Measurements from ENCODE around the gene PNKP. TPM values are rescaled to one million over a fixed set of nuclear protein-coding genes. Genes with fewer than 3 reads are reported as not detected.

The PNKP gene
- total RNA-seq: 137 and 144 TPM in 2 replicates
- long read RNA-seq, transcript PNKP-207 (16 exons, 1,665 nt): major isoform, 6 of 14 reads
- long read RNA-seq, partial matches to known transcripts: 4 of 14 reads
- long read RNA-seq, other reads (novel, unspliced or antisense): 3 of 14 reads

DNA sequence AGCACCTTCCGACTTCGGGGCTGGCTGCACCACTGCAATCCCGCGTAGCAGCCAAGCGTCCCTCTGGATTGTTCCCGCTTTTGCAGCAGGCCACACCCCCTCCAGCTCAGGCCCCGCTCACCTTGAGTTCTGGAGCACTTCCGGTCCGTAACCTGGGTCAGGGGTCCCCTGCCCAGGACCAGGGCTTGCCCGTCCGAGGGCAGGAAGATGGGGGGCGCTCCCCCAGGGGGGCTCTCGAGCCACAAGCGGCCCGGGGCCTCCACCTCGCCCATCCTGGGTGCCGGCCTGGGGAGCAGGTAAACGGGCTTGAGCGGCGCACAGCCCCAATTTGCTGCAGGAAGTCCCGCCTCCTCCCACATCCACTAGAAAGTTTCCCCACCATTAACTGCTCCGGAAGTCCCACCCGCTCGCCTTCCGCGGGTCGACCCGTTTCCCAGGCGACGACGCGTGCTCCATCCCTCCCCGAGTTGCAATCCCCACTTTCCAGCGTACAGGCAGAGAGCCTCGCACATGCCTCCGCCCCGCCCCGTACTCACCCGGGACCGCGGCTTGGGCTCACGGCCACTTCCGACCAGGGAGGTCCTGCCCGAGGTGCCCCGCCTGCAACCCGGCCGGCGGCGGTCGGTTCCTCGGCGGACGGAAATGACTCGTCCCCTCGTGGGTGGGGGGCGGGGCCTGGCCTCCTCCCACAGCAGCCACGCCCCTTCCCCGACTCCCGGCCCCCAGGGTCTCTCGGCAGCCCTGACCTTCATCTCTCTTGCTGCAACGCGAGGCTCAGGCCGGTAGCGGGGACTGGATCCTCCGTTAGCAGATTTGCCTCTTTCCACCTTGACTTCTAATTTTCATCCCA lies at the start of gene PNKP:
Gene PNKP (minus strand): TSS at position 644 of the 850 bp plus-strand sequence. CDS start 372 bp downstream, at position 272.
- no peaks in the 10 kb centered on the region for H3K27me3 Mint-ChIP-seq
- no peaks in the 10 kb centered on the region for H3K9me3 Mint-ChIP-seq (ENCODE audit: low read depth)
- H3K27ac Mint-ChIP-seq: peak within 1 kb of the TSS; percentile 97
- DNase-seq (ENCODE audit: low spot score, unreplicated experiment): peak; percentile 79
- no peak within 1 kb of the TSS for H3K4me3 Mint-ChIP-seq (ENCODE audit: low read depth)
- TF ChIP-seq, protein P1, sequence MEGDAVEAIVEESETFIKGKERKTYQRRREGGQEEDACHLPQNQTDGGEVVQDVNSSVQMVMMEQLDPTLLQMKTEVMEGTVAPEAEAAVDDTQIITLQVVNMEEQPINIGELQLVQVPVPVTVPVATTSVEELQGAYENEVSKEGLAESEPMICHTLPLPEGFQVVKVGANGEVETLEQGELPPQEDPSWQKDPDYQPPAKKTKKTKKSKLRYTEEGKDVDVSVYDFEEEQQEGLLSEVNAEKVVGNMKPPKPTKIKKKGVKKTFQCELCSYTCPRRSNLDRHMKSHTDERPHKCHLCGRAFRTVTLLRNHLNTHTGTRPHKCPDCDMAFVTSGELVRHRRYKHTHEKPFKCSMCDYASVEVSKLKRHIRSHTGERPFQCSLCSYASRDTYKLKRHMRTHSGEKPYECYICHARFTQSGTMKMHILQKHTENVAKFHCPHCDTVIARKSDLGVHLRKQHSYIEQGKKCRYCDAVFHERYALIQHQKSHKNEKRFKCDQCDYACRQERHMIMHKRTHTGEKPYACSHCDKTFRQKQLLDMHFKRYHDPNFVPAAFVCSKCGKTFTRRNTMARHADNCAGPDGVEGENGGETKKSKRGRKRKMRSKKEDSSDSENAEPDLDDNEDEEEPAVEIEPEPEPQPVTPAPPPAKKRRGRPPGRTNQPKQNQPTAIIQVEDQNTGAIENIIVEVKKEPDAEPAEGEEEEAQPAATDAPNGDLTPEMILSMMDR (IDR thresholded peaks at IDR 0.05; ENCODE audit: unreplicated experiment): no peak
- H3K4me1 Mint-ChIP-seq (ENCODE audit: low read depth): peaks cover 20% of the 10 kb centered on the region
- peaks cover 15% of the 10 kb centered on the region for H3K36me3 Mint-ChIP-seq (ENCODE audit: insufficient read depth)

DNA sequence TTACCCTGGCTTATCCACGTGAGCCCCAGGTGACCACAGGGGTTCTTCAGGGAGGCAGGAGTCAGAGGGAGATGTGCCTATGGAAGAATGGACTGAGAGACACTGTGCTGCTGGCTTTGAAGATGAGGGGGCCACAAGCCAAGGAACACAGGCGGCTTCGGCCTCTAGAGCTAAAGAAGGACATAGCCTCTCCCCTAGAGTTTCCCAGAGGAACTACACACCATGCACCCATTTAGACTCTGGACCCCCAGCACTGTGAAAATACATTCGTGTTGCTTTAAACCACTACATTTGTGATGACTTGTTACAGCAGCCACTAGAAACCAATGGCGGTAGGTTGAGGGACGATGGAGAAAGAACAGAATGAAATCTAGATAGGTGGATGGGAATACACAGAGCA lies 47.9 kb upstream of the PNKP start:
- no peak overlapping the region for H3K27ac Mint-ChIP-seq
- no peak for DNase-seq (ENCODE audit: low spot score, unreplicated experiment)
- TF ChIP-seq, protein P1 (IDR thresholded peaks at IDR 0.05; ENCODE audit: unreplicated experiment): peak; percentile 19
- H3K27me3 Mint-ChIP-seq: no peaks in the 10 kb centered on the region
- peaks cover 16% of the 10 kb centered on the region for H3K4me1 Mint-ChIP-seq (ENCODE audit: low read depth)
- H3K9me3 Mint-ChIP-seq (ENCODE audit: low read depth): no peaks in the 10 kb centered on the region
- H3K36me3 Mint-ChIP-seq (ENCODE audit: insufficient read depth): peaks cover 33% of the 10 kb centered on the region
- no peak overlapping the region for H3K4me3 Mint-ChIP-seq (ENCODE audit: low read depth)

- no peak overlapping the region for H3K4me3 Mint-ChIP-seq (ENCODE audit: low read depth)
- DNase-seq (ENCODE audit: low spot score, unreplicated experiment): no peak
- TF ChIP-seq, protein P1 (IDR thresholded peaks at IDR 0.05; ENCODE audit: unreplicated experiment): no peak
- no peaks in the 10 kb centered on the region for H3K27me3 Mint-ChIP-seq
- H3K36me3 Mint-ChIP-seq (ENCODE audit: insufficient read depth): peaks cover 32% of the 10 kb centered on the region
- no peaks in the 10 kb centered on the region for H3K9me3 Mint-ChIP-seq (ENCODE audit: low read depth)
- H3K4me1 Mint-ChIP-seq (ENCODE audit: low read depth): peaks cover 16% of the 10 kb centered on the region
- H3K27ac Mint-ChIP-seq: peak overlapping the region; percentile 78
Measured at GRCh38 chr19:49913720-49914119, 46.3 kb upstream of the PNKP start.

DNA sequence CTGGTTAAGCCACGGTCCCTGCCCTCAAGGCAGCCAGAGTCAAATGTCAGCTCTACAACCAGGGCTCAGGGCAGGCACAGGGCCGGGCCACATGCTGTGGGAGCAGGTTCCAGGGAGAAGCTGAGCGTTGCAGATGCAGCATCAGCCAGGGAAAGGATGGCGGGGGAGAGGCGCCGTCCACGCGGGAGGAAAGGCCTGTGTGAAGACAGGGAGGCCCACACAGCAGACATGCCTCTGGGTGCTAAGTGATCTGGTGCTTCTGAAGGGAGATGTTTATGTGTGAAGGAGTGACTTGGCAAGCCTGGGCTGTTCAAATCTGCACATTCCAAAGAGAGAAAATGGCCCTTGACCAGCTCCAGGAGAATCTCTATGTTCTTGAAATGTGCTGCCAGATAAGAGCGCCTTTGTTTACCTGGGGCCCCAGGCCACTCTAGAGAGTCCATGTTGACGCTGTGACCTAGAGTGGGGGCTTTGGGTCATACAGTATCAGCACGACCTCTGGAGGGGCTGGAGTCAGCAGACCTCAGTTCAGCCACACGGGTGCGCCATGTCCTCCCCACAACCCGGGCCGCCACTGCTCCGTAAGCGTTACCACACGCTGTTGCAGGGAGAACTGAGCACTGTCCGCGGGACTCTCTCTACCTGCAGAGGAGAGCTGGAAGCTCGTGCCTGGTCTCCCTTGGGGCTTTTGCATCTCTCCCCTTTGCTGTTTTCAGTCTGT lies 45.7 kb upstream of the PNKP start:
- peaks cover 16% of the 10 kb centered on the region for H3K4me1 Mint-ChIP-seq (ENCODE audit: low read depth)
- peak overlapping the region; percentile 78 for H3K27ac Mint-ChIP-seq
- TF ChIP-seq, protein P1 (IDR thresholded peaks at IDR 0.05; ENCODE audit: unreplicated experiment): peak; percentile 50
- no peak for DNase-seq (ENCODE audit: low spot score, unreplicated experiment)
- peaks cover 30% of the 10 kb centered on the region for H3K36me3 Mint-ChIP-seq (ENCODE audit: insufficient read depth)
- H3K27me3 Mint-ChIP-seq: no peaks in the 10 kb centered on the region
- no peak overlapping the region for H3K4me3 Mint-ChIP-seq (ENCODE audit: low read depth)
- H3K9me3 Mint-ChIP-seq (ENCODE audit: low read depth): no peaks in the 10 kb centered on the region

Data from progenitor cell of endocrine pancreas (in vitro differentiated cells).